ENCODE results near the gene MSRB2.

- TF ChIP-seq POLR2A (IDR thresholded peaks at IDR 0.05; ENCODE audit: low read length) (no peak), GATA1 (IDR thresholded peaks at IDR 0.05; ENCODE audit: low read depth, low read length) (no peak)
Observed at GRCh38 chr10:23155169-23155568, 59.8 kb downstream of the MSRB2 start.
